ENCODE measurements around the gene GLIS1. TPM values are rescaled to one million over a fixed set of nuclear protein-coding genes. Genes with fewer than 3 reads are reported as not detected.

Gene GLIS1
- total and polyA plus RNA-seq, 2 experiments from 2014 or later: 0.26 to 0.31 TPM

DNA sequence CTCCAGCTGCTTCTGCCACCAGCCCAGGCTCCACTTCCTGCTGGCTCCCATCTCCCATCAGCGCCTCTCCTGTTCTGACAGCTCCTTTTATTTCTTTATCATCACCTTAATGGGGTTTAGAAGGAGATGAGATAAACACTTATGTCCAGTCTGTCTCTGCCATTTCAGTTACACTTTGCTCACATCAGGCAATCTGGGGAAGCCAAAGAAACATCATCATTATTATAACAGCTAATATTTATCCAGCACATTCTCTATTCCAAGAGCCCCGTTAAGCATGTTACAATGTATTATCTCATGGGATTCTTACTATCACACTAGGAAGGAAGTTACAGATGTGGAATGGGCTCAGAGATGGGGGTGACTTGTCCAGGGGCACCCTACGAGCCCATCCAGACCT, 248.6 kb downstream of the GLIS1 start:
- no peak overlapping the region for H3K4me3 ChIP-seq
- no peak overlapping the region for H3K27ac ChIP-seq (ENCODE audit: low read depth)
- no peak overlapping the region for H2AFZ ChIP-seq
- H3K27me3 ChIP-seq (ENCODE audit: insufficient read depth): no peaks in the 10 kb centered on the region
- H3K79me2 ChIP-seq (replicated peaks; ENCODE audit: insufficient read depth): no peaks in the 10 kb centered on the region
- H3K4me1 ChIP-seq (ENCODE audit: insufficient read depth): no peaks in the 10 kb centered on the region; the same call in 1 of the 2 replicates
- Mint-ChIP-seq H3K4me3 (no peak overlapping the region), H3K4me1 (peaks cover 12% of the 10 kb centered on the region), H3K27me3 (ENCODE audit: insufficient read depth, low read depth, poor library complexity) (peaks cover 11% of the 10 kb centered on the region), H3K9me3 (peaks cover 4% of the 10 kb centered on the region; the same call in 2 of the 3 replicates), H3K27ac (no peak overlapping the region), H3K36me3 (ENCODE audit: low read depth) (no peaks in the 10 kb centered on the region)
- no peaks in the 10 kb centered on the region for H3K36me3 ChIP-seq (ENCODE audit: insufficient read depth)
- H3K9me2 ChIP-seq (ENCODE audit: insufficient read depth): no peaks in the 10 kb centered on the region
- H4K20me1 ChIP-seq (replicated peaks; ENCODE audit: insufficient read depth): no peaks in the 10 kb centered on the region
- H3F3A ChIP-seq (replicated peaks; ENCODE audit: low read depth): 0 out of 2 replicates have a peak, but pooled peaks cover 3% of the 10 kb centered on the region
- DNase-seq (ENCODE audit: low spot score) (no peak), ATAC-seq (no peak)
- no peak for TF ChIP-seq REST (IDR thresholded peaks at IDR 0.05; ENCODE audit: unreplicated experiment)
- no peak for TF ChIP-seq NANOG (IDR thresholded peaks at IDR 0.05; ENCODE audit: borderline replicate concordance)
- TF ChIP-seq, protein P1, sequence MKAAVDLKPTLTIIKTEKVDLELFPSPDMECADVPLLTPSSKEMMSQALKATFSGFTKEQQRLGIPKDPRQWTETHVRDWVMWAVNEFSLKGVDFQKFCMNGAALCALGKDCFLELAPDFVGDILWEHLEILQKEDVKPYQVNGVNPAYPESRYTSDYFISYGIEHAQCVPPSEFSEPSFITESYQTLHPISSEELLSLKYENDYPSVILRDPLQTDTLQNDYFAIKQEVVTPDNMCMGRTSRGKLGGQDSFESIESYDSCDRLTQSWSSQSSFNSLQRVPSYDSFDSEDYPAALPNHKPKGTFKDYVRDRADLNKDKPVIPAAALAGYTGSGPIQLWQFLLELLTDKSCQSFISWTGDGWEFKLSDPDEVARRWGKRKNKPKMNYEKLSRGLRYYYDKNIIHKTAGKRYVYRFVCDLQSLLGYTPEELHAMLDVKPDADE (IDR thresholded peaks at IDR 0.05): no peak
- TF ChIP-seq CREB1 (CRISPR knock-in tag; IDR thresholded peaks at IDR 0.05; ENCODE audit: low read depth): no peak
- TF ChIP-seq ZNF331 (CRISPR knock-in tag; IDR thresholded peaks at IDR 0.05; ENCODE audit: low read depth): no peak
- no peak for TF ChIP-seq JUNB (IDR thresholded peaks at IDR 0.05; ENCODE audit: unreplicated experiment)
- TF ChIP-seq EZH2phosphoT487 (IDR thresholded peaks at IDR 0.05; ENCODE audit: unreplicated experiment): no peak
- no peak for TF ChIP-seq POLR2AphosphoS5 (IDR thresholded peaks at IDR 0.05; ENCODE audit: low read depth)
- no peak for TF ChIP-seq EZH2 (IDR thresholded peaks at IDR 0.05; ENCODE audit: low read depth, unreplicated experiment)
- no peak for TF ChIP-seq ZNF462 (CRISPR knock-in tag; IDR thresholded peaks at IDR 0.05)
- TF ChIP-seq STAT1 (IDR thresholded peaks at IDR 0.05; ENCODE audit: unreplicated experiment): no peak
- no peak for TF ChIP-seq ZNF114 (CRISPR knock-in tag; IDR thresholded peaks at IDR 0.05)
- TF ChIP-seq, protein P2, sequence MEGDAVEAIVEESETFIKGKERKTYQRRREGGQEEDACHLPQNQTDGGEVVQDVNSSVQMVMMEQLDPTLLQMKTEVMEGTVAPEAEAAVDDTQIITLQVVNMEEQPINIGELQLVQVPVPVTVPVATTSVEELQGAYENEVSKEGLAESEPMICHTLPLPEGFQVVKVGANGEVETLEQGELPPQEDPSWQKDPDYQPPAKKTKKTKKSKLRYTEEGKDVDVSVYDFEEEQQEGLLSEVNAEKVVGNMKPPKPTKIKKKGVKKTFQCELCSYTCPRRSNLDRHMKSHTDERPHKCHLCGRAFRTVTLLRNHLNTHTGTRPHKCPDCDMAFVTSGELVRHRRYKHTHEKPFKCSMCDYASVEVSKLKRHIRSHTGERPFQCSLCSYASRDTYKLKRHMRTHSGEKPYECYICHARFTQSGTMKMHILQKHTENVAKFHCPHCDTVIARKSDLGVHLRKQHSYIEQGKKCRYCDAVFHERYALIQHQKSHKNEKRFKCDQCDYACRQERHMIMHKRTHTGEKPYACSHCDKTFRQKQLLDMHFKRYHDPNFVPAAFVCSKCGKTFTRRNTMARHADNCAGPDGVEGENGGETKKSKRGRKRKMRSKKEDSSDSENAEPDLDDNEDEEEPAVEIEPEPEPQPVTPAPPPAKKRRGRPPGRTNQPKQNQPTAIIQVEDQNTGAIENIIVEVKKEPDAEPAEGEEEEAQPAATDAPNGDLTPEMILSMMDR (conservative IDR thresholded peaks at IDR 0.05; ENCODE audit: low read depth in 2 of 2): no peak
- H3K4me2 ChIP-seq: no peak overlapping the region

Measured in GM23338 (cell line).